ENCODE measurements around the gene MYO18A. TPM values are rescaled to one million over a fixed set of nuclear protein-coding genes. Genes with fewer than 3 reads are reported as not detected.

MYO18A gene
- total RNA-seq, 1 donor from 2014 or later: 11.6 TPM

DNA sequence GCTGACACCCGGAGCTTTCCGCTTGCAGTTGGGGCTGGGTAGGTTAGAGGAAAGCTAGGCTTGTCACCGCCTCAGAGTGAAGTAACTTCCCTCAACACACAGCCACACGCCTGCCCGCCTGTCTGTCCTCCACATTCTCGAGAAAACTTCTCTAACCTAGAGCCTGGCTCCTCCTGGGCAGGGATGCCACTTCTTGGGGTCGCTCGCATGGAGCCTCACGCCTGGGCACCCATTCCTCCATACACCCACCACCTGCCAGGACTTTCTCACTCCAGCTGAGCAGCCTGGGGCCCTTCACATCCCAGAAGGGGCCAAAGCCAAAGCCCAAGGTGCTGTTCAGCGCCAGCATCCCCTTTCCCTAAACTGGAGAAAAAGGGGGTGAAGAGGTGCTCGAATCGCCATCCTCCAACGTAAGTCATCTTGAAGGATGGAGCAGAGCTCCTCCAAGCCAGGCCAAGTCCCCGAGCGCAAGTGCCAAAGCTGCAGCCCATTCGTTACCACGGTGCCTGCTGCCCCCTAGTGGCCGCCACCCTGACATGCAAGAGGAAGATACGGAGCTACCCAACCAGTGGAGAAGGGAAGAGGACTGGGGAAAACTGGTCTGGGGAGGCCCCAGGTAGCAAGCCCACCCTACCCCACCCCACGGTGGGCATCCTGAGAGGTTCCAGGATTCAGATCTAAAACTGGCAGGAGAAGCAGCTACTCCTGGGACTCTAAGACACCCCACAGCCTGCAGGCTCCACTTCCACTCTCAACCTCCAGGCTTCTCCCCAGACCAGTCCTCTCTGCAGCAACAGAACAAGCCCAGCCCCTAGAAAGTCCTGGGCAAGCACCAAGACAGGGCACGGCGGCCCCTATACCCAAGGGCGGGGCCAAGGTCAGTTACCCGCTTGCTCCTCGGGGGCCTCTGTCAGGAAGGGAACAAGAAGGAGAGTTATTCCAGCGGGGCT lies 63.1 kb downstream of the MYO18A start:
- TF ChIP-seq, protein P1, sequence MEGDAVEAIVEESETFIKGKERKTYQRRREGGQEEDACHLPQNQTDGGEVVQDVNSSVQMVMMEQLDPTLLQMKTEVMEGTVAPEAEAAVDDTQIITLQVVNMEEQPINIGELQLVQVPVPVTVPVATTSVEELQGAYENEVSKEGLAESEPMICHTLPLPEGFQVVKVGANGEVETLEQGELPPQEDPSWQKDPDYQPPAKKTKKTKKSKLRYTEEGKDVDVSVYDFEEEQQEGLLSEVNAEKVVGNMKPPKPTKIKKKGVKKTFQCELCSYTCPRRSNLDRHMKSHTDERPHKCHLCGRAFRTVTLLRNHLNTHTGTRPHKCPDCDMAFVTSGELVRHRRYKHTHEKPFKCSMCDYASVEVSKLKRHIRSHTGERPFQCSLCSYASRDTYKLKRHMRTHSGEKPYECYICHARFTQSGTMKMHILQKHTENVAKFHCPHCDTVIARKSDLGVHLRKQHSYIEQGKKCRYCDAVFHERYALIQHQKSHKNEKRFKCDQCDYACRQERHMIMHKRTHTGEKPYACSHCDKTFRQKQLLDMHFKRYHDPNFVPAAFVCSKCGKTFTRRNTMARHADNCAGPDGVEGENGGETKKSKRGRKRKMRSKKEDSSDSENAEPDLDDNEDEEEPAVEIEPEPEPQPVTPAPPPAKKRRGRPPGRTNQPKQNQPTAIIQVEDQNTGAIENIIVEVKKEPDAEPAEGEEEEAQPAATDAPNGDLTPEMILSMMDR (IDR thresholded peaks at IDR 0.05): peak; percentile 96
- TF ChIP-seq EZH2phosphoT487 (IDR thresholded peaks at IDR 0.05): no peak
- no peak for TF ChIP-seq EZH2 (IDR thresholded peaks at IDR 0.05)
- H3K4me1 ChIP-seq: peaks cover 8% of the 10 kb centered on the region
- H3K36me3 ChIP-seq: no peaks in the 10 kb centered on the region
- H3K27ac Mint-ChIP-seq: no peak overlapping the region
- H3K4me2 ChIP-seq: no peak overlapping the region
- no peaks in the 10 kb centered on the region for H3K79me2 ChIP-seq (ENCODE audit: low read depth)
- H3K27me3 Mint-ChIP-seq (ENCODE audit: insufficient read depth, low read depth): peaks cover 4% of the 10 kb centered on the region
- H3K4me1 Mint-ChIP-seq: peaks cover 8% of the 10 kb centered on the region
- no peaks in the 10 kb centered on the region for H3K9me3 ChIP-seq (ENCODE audit: low read depth)
- H3K9ac ChIP-seq: no peak overlapping the region
- no peaks in the 10 kb centered on the region for H3K36me3 Mint-ChIP-seq
- H3K9me3 Mint-ChIP-seq: no peaks in the 10 kb centered on the region
- H3F3A ChIP-seq (ENCODE audit: low read depth): peaks cover 14% of the 10 kb centered on the region
- no peak overlapping the region for H2AFZ ChIP-seq (replicated peaks)
- no peaks in the 10 kb centered on the region for H3K27me3 ChIP-seq
- peak; percentile 88 for DNase-seq (ENCODE audit: low spot score)
- H4K20me1 ChIP-seq (ENCODE audit: low read depth): peaks cover 6% of the 10 kb centered on the region
- H3K4me3 Mint-ChIP-seq: no peak overlapping the region
- H3K4me3 ChIP-seq: no peak overlapping the region
- H3K27ac ChIP-seq: no peak overlapping the region

DNA sequence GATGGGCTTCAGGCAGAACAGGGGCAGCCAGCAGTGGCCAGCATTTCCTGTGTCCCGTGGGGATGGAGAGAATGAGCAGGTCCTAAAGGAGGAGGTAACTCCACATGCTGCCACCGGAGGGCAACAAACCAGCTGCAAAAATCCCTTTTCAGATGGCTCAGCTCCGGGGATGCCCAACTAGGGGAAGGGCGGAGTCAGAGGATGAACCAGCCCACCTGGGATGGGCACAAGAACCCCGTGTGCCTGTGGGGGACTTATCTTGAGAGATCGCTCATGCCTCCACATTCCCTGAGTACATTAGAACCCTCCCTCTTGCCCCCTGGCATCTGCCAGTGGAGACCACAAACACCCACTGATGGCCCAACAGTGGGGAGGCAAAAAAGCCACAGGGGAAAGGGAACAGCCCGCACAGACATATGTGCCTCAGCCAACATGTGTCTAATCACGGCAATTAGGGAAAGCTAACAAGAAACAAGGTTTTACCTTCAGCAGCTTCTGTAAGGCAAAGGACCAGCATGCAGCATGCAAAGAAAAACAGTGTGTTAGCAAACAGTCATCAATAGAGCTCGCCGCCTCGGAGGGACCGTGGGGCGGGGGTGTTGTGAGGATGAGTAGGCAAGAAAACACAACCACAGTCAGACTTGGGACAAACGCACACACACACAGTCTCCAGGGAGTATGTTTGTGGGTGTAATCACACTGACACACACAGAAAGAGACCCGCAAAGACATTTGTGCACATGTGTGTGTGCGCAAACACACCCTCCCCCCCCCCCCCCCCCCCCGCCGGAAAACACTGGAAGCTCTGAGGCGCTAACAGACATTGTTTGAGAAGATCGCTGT lies 64.0 kb downstream of the MYO18A start:
- Histone ChIP-seq H3K27ac (no peak overlapping the region), H3K79me2 (ENCODE audit: low read depth) (no peaks in the 10 kb centered on the region), H3K9me3 (ENCODE audit: low read depth) (no peaks in the 10 kb centered on the region), H3K4me1 (peaks cover 10% of the 10 kb centered on the region), H3K4me2 (no peak overlapping the region), H4K20me1 (ENCODE audit: low read depth) (peaks cover 8% of the 10 kb centered on the region), H3F3A (ENCODE audit: low read depth) (peaks cover 15% of the 10 kb centered on the region), H3K36me3 (no peaks in the 10 kb centered on the region), H3K27me3 (no peaks in the 10 kb centered on the region), H3K9ac (no peak overlapping the region), H3K4me3 (no peak overlapping the region), H2AFZ (replicated peaks) (no peak overlapping the region)
- peaks cover 4% of the 10 kb centered on the region for H3K27me3 Mint-ChIP-seq (ENCODE audit: insufficient read depth, low read depth)
- no peak overlapping the region for H3K4me3 Mint-ChIP-seq
- DNase-seq (ENCODE audit: low spot score): peak; percentile 75
- no peak overlapping the region for H3K27ac Mint-ChIP-seq
- H3K36me3 Mint-ChIP-seq: no peaks in the 10 kb centered on the region
- no peak for TF ChIP-seq EZH2 (IDR thresholded peaks at IDR 0.05)
- TF ChIP-seq EZH2phosphoT487 (IDR thresholded peaks at IDR 0.05): no peak
- TF ChIP-seq, protein P1 (IDR thresholded peaks at IDR 0.05): peak; percentile 59
- H3K4me1 Mint-ChIP-seq: peaks cover 10% of the 10 kb centered on the region
- H3K9me3 Mint-ChIP-seq: no peaks in the 10 kb centered on the region

DNA sequence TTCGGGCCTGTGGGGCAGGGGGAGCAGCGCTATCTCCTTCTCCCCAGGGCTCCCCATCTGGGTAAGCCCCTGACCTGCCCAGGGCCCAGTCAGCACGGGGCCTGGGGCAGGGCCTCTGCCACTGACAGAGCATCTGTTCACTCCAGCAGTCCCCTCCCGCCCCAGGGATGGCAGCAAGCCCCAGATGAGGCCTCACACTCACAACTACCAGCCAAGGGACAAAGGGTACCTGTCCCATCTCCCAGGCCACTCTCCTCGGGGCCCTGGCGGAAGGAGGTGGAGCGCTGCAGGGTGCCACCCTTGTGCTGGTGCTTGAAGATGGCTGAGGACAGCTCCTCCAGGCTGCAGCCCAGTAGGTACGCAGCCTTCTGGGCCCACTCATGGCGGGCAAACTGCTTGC lies 64.8 kb downstream of the MYO18A start:
- DNase-seq (ENCODE audit: low spot score): no peak
- Histone ChIP-seq H3K27me3 (no peaks in the 10 kb centered on the region), H3K4me3 (no peak overlapping the region), H3K27ac (no peak overlapping the region), H3K4me2 (no peak overlapping the region), H4K20me1 (ENCODE audit: low read depth) (peaks cover 8% of the 10 kb centered on the region), H3K79me2 (ENCODE audit: low read depth) (no peaks in the 10 kb centered on the region), H3K36me3 (no peaks in the 10 kb centered on the region), H2AFZ (replicated peaks) (no peak overlapping the region), H3K9ac (no peak overlapping the region), H3K9me3 (ENCODE audit: low read depth) (no peaks in the 10 kb centered on the region), H3F3A (ENCODE audit: low read depth) (peaks cover 15% of the 10 kb centered on the region), H3K4me1 (peaks cover 10% of the 10 kb centered on the region)
- Mint-ChIP-seq H3K36me3 (no peaks in the 10 kb centered on the region), H3K27me3 (ENCODE audit: insufficient read depth, low read depth) (peaks cover 4% of the 10 kb centered on the region), H3K27ac (no peak overlapping the region), H3K9me3 (no peaks in the 10 kb centered on the region), H3K4me1 (peaks cover 12% of the 10 kb centered on the region), H3K4me3 (no peak overlapping the region)
- TF ChIP-seq, protein P1 (IDR thresholded peaks at IDR 0.05): no peak
- no peak for TF ChIP-seq EZH2 (IDR thresholded peaks at IDR 0.05)
- no peak for TF ChIP-seq EZH2phosphoT487 (IDR thresholded peaks at IDR 0.05)
